ENCODE measurements around the gene LGI2. TPM values are rescaled to one million over a fixed set of nuclear protein-coding genes. Genes with fewer than 3 reads are reported as not detected.

Gene LGI2
- total RNA-seq, 1 experiment from 2014 or later = 12.2 TPM

GRCh38 chr4:25033526-25033925 is 2.8 kb upstream of the LGI2 start:
- CTCF ChIA-PET = interaction anchor here (2.8 kb wide), 1 partner anchor 12 kb away, joined by 18 read pairs; no protein-coding TSS in a partner anchor
- Mint-ChIP-seq H3K27me3 (ENCODE audit: low read depth) (peaks cover 61% of the 10 kb centered on the region), H3K9me3 (peaks cover 13% of the 10 kb centered on the region), H3K4me1 (peaks cover 21% of the 10 kb centered on the region), H3K4me3 (no peak overlapping the region), H3K27ac (no peak overlapping the region), H3K36me3 (no peaks in the 10 kb centered on the region)
- no peak for ATAC-seq
- POLR2A ChIA-PET = no interaction called here
- DNase-seq (ENCODE audit: low spot score) = no peak
- no peak for TF ChIP-seq E2F4 (CRISPR knock-in tag; IDR thresholded peaks at IDR 0.05; ENCODE audit: borderline replicate concordance, low read depth)
- no peak for TF ChIP-seq FOXK1 (CRISPR knock-in tag; IDR thresholded peaks at IDR 0.05)
- no peak for TF ChIP-seq SMAD3 (CRISPR knock-in tag; IDR thresholded peaks at IDR 0.05; ENCODE audit: borderline replicate concordance)
- no peak for TF ChIP-seq ETV6 (CRISPR knock-in tag; IDR thresholded peaks at IDR 0.05)
- no peak for TF ChIP-seq ERG (CRISPR knock-in tag; IDR thresholded peaks at IDR 0.05)

GRCh38 chr4:25032126-25032525 is 1.4 kb upstream of the LGI2 start:
- DNase-seq (ENCODE audit: low spot score) (no peak), ATAC-seq (no peak)
- peaks cover 61% of the 10 kb centered on the region for H3K27me3 Mint-ChIP-seq (ENCODE audit: low read depth)
- ChIA-PET CTCF (interaction anchor here (0.6 to 2.8 kb wide), 9 partner anchors 10 to 381 kb away, joined by 3 to 18 read pairs (median 3); partner anchors contain the start of gene ZCCHC4), POLR2A (no interaction called here)
- peaks cover 26% of the 10 kb centered on the region for H3K4me1 Mint-ChIP-seq
- TF ChIP-seq ATF6 (CRISPR knock-in tag; IDR thresholded peaks at IDR 0.05) (no peak), ZNF281 (CRISPR knock-in tag; IDR thresholded peaks at IDR 0.05) (no peak), JUN (CRISPR knock-in tag; IDR thresholded peaks at IDR 0.05) (no peak), E2F4 (CRISPR knock-in tag; IDR thresholded peaks at IDR 0.05; ENCODE audit: borderline replicate concordance, low read depth) (no peak), E2F1 (CRISPR knock-in tag; IDR thresholded peaks at IDR 0.05) (no peak), ETV6 (CRISPR knock-in tag; IDR thresholded peaks at IDR 0.05) (no peak), ZNF396 (CRISPR knock-in tag; IDR thresholded peaks at IDR 0.05; ENCODE audit: borderline replicate concordance) (no peak), SMAD4 (CRISPR knock-in tag; IDR thresholded peaks at IDR 0.05) (no peak), FOXJ3 (CRISPR knock-in tag; IDR thresholded peaks at IDR 0.05; ENCODE audit: borderline replicate concordance) (no peak), PRRX2 (CRISPR knock-in tag; IDR thresholded peaks at IDR 0.05) (no peak), CREB1 (CRISPR knock-in tag; IDR thresholded peaks at IDR 0.05) (no peak), GABPB1 (CRISPR knock-in tag; IDR thresholded peaks at IDR 0.05) (no peak), IRF1 (CRISPR knock-in tag; IDR thresholded peaks at IDR 0.05) (no peak), FOXP1 (CRISPR knock-in tag; IDR thresholded peaks at IDR 0.05; ENCODE audit: borderline replicate concordance) (no peak), FOXP4 (CRISPR knock-in tag; IDR thresholded peaks at IDR 0.05) (no peak), NR1H2 (CRISPR knock-in tag; IDR thresholded peaks at IDR 0.05) (no peak), HMGXB4 (CRISPR knock-in tag; IDR thresholded peaks at IDR 0.05) (no peak), FOXK1 (CRISPR knock-in tag; IDR thresholded peaks at IDR 0.05) (no peak)
- H3K36me3 Mint-ChIP-seq = no peaks in the 10 kb centered on the region
- H3K4me3 Mint-ChIP-seq = peak overlapping the region; percentile 70
- H3K27ac Mint-ChIP-seq = no peak overlapping the region
- peaks cover 13% of the 10 kb centered on the region for H3K9me3 Mint-ChIP-seq
